Liver (tissue), 9 donors: ENCODE measurements around the gene SLC12A7. TPM values are rescaled to one million over a fixed set of nuclear protein-coding genes. Genes with fewer than 3 reads are reported as not detected.
"Not testable (repeated sequence)": the region's sequence is repeated elsewhere in the genome, so short reads cannot be mapped to it uniquely, and the experiment has no call there.

ENCODE experiments used
- DNase-seq: peaks from one replicate; pipeline ENCODE4 v3.0.0-alpha.2; 2017; ENCODE audit warnings: low spot score
- H3K27ac ChIP-seq, 2 donors: one replicate each; pipeline ENCODE4 v1.7.0; 2013; ENCODE audit warnings: inconsistent platforms in 2 of 2, low read length in 2 of 2, control low read depth in 1 of 2, low read depth in 1 of 2, mild to moderate bottlenecking in 1 of 2
- H3K27me3 ChIP-seq, 4 donors: one replicate each; pipeline versions ENCODE4 v1.6.1 to v1.7.0; 2013; ENCODE audit warnings: low read length in 3 of 4, inconsistent platforms in 1 of 4, mild to moderate bottlenecking in 1 of 4, moderate library complexity in 1 of 4; ENCODE audit not compliant: control insufficient read depth in 4 of 4, insufficient read depth in 4 of 4
- H3K36me3 ChIP-seq, 4 donors: one replicate each; pipeline versions ENCODE4 v1.6.1 to v1.7.0; 2013; ENCODE audit warnings: low read length in 3 of 4, mild to moderate bottlenecking in 3 of 4, low read depth in 1 of 4, moderate library complexity in 1 of 4; ENCODE audit not compliant: control insufficient read depth in 4 of 4, insufficient read depth in 3 of 4
- H3K4me1 ChIP-seq, 4 donors: one replicate each; pipeline versions ENCODE4 v1.6.1 to v1.7.0; 2013; ENCODE audit warnings: low read length in 3 of 4, mild to moderate bottlenecking in 3 of 4, moderate library complexity in 1 of 4; ENCODE audit not compliant: control insufficient read depth in 4 of 4, insufficient read depth in 4 of 4
- H3K4me3 ChIP-seq, 3 donors: one replicate each; pipeline versions ENCODE4 v1.6.1 to v1.7.0; 2013; ENCODE audit warnings: low read length in 3 of 3, control low read depth in 1 of 3, low read depth in 1 of 3, mild to moderate bottlenecking in 1 of 3
- H3K9ac ChIP-seq, 2 donors: one replicate each; pipeline ENCODE4 v1.7.0; 2013; ENCODE audit warnings: low read length in 2 of 2, mild to moderate bottlenecking in 2 of 2, moderate library complexity in 2 of 2, control low read depth in 1 of 2, low read depth in 1 of 2
- H3K9me3 ChIP-seq, 4 donors: one replicate each; pipeline versions ENCODE4 v1.6.1 to v1.7.0; 2013; ENCODE audit warnings: low read length in 3 of 4; ENCODE audit not compliant: control insufficient read depth in 4 of 4
- EGR1 ChIP-seq, 2 donors: IDR thresholded peaks; 2 replicates each; pipeline ENCODE4 v1.6.1; 2016 to 2018; ENCODE audit warnings: antibody characterized with exemption in 2 of 2, low read depth in 2 of 2
- FOXA1 ChIP-seq: IDR thresholded peaks from 2 replicates; pipeline ENCODE4 v1.6.1; 2016; ENCODE audit warnings: antibody characterized with exemption
- FOXA2 ChIP-seq: IDR thresholded peaks from 2 replicates; pipeline ENCODE4 v1.6.1; 2016; ENCODE audit warnings: antibody characterized with exemption
- GABPA ChIP-seq, 2 donors: IDR thresholded peaks in 1 of 2; conservative IDR thresholded peaks in 1 of 2; 2 replicates each; pipeline ENCODE4 v1.6.1; 2016; ENCODE audit warnings: antibody characterized with exemption in 2 of 2, mild to moderate bottlenecking in 1 of 2, moderate library complexity in 1 of 2
- HNF4A ChIP-seq, 2 donors: conservative IDR thresholded peaks; 2 replicates each; pipeline ENCODE4 v1.6.1; 2016; ENCODE audit warnings: antibody characterized with exemption in 2 of 2, mild to moderate bottlenecking in 2 of 2
- HNF4G ChIP-seq: IDR thresholded peaks from 2 replicates; pipeline ENCODE4 v1.6.1; 2016; ENCODE audit warnings: antibody characterized with exemption
- JUND ChIP-seq, 2 donors: IDR thresholded peaks; 2 replicates each; pipeline ENCODE4 v1.6.1; 2016; ENCODE audit warnings: antibody characterized with exemption in 2 of 2
- MAX ChIP-seq: IDR thresholded peaks from 2 replicates; pipeline ENCODE4 v1.6.1; 2016; ENCODE audit warnings: antibody characterized with exemption
- NR2F2 ChIP-seq: IDR thresholded peaks from 2 replicates; pipeline ENCODE4 v1.6.1; 2016; ENCODE audit warnings: antibody characterized with exemption
- RAD21 ChIP-seq, 2 donors: IDR thresholded peaks; 2 replicates each; pipeline ENCODE4 v1.6.1; 2016; ENCODE audit warnings: antibody characterized with exemption in 2 of 2, mild to moderate bottlenecking in 2 of 2
- REST ChIP-seq: IDR thresholded peaks from 2 replicates; pipeline ENCODE4 v1.6.1; 2016; ENCODE audit warnings: antibody characterized with exemption, mild to moderate bottlenecking
- RXRA ChIP-seq, 2 donors: IDR thresholded peaks; 2 replicates each; pipeline ENCODE4 v1.6.1; 2017 to 2018; ENCODE audit warnings: antibody characterized with exemption in 2 of 2, mild to moderate bottlenecking in 1 of 2
- SP1 ChIP-seq: IDR thresholded peaks from 2 replicates; pipeline ENCODE4 v1.6.1; 2018; ENCODE audit warnings: antibody characterized with exemption, mild to moderate bottlenecking
- TAF1 ChIP-seq: conservative IDR thresholded peaks from 2 replicates; pipeline ENCODE4 v1.6.1; 2016; ENCODE audit warnings: antibody characterized with exemption, mild to moderate bottlenecking
- YY1 ChIP-seq: IDR thresholded peaks from 2 replicates; pipeline ENCODE4 v1.6.1; 2016; ENCODE audit warnings: antibody characterized with exemption, mild to moderate bottlenecking
- WGBS: extraction: QIAGEN DNeasy Blood & Tissue Kit; methylation state at CpG from one replicate; pipeline ENCODE4 v1.1.7; 2013; 5-methylcytosine and 5-hydroxymethylcytosine counted together
- polyA plus RNA-seq, 2 donors: library from polyadenylated mRNA; stranded (reverse) in 1 of 2; unstranded in 1 of 2; fragments of 200-250 nt in 1 of 2; fragments of >200 nt in 1 of 2; fragmentation: Nextera tagmentation in 1 of 2; extraction: Ambion mirVana in 1 of 2; gene quantifications; one replicate each; pipeline versions ENCODE4 v1.2.1 to v1.2.3, GENCODE V29; 2013 to 2015
- total RNA-seq, 2 donors: library from RNA; depleted of rRNA; stranded (reverse); fragments of >200 nt; gene quantifications; one replicate each; pipeline ENCODE4 v1.2.3, GENCODE V29; 2014
- TF ChIP-seq, protein P1 (sequence below): IDR thresholded peaks from 2 replicates; pipeline ENCODE4 v1.6.1; 2016; ENCODE audit warnings: antibody characterized with exemption
- TF ChIP-seq, protein P2 (sequence below): fragments of 150-350 bp; IDR thresholded peaks from 2 replicates; pipeline ENCODE4 v1.5.1; 2017; ENCODE audit warnings: improper control_type of control experiment, low read depth, low read length; ENCODE audit not compliant: missing input control
- donor health status: healthy.
- donor health status: healthy.
- donor health status: healthy.
- donor health status: healthy.
- donor health status: healthy.

The SLC12A7 gene
- total and polyA plus RNA-seq, 4 donors: 12.3 to 64.2 (median 28.9) TPM

DNA sequence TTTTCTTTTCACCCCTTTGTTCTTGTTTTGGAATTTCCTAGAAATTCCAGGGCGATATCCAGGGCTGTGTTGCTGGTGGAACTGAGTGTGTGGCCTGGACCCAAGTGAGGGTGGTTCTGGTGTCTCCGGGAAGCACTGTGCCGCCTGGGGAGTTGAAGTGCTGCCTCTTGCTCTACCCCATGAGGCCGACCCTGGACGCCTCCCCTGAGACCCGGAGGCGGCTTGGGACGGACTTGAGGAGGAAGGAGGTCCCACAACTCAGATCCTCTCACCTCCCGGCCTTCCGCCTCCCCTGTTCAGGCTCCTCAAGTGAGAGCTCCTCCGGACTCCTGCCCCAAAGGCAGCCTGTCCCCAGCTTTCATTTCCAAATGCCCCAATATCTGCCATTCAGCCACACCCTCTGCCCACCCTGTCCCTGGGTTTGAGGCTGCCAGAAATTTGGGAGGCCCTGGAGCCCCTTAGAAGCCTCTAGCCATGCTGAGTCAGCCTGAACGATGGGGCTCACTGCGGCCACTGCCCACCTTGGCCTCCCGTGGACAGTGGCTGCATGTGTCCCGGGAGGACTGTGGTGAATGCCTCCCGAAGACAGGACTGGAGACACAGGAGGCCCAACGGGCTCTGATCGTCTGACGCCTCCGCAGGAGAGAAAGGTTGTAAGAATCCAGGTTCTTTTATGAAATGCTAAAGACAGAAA lies 46.9 kb upstream of the SLC12A7 start:
- peaks cover 0 to 7% (median 3%) of the 10 kb centered on the region in 4 donors for H3K4me1 ChIP-seq
- WGBS: 76% methylated on average over 20 of the region's 20 CpGs
- no peak for DNase-seq
- no peaks in the 10 kb centered on the region for H3K9me3 ChIP-seq
- no peak overlapping the region for H3K9ac ChIP-seq
- H3K27ac ChIP-seq: no peak overlapping the region
- H3K27me3 ChIP-seq: peaks cover 0 to 4% (median 0%) of the 10 kb centered on the region in 4 donors
- no peaks in the 10 kb centered on the region for H3K36me3 ChIP-seq
- no peak overlapping the region for H3K4me3 ChIP-seq
- TF ChIP-seq GABPA (IDR thresholded peaks at IDR 0.05 in 1 of 2, conservative IDR thresholded peaks at IDR 0.05 in 1 of 2) (no peak), JUND (IDR thresholded peaks at IDR 0.05) (no peak), MAX (no peak), NR2F2 (no peak), FOXA2 (no peak), HNF4G (no peak), HNF4A (conservative IDR thresholded peaks at IDR 0.05) (no peak), REST (no peak), YY1 (no peak), FOXA1 (no peak), RAD21 (IDR thresholded peaks at IDR 0.05) (no peak), RXRA (IDR thresholded peaks at IDR 0.05) (no peak), SP1 (no peak), TAF1 (no peak), EGR1 (IDR thresholded peaks at IDR 0.05; ENCODE audit: low read depth in 2 of 2) (no peak)
- TF ChIP-seq, protein P1, sequence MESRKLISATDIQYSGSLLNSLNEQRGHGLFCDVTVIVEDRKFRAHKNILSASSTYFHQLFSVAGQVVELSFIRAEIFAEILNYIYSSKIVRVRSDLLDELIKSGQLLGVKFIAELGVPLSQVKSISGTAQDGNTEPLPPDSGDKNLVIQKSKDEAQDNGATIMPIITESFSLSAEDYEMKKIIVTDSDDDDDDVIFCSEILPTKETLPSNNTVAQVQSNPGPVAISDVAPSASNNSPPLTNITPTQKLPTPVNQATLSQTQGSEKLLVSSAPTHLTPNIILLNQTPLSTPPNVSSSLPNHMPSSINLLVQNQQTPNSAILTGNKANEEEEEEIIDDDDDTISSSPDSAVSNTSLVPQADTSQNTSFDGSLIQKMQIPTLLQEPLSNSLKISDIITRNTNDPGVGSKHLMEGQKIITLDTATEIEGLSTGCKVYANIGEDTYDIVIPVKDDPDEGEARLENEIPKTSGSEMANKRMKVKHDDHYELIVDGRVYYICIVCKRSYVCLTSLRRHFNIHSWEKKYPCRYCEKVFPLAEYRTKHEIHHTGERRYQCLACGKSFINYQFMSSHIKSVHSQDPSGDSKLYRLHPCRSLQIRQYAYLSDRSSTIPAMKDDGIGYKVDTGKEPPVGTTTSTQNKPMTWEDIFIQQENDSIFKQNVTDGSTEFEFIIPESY: no peak
- TF ChIP-seq, protein P2, sequence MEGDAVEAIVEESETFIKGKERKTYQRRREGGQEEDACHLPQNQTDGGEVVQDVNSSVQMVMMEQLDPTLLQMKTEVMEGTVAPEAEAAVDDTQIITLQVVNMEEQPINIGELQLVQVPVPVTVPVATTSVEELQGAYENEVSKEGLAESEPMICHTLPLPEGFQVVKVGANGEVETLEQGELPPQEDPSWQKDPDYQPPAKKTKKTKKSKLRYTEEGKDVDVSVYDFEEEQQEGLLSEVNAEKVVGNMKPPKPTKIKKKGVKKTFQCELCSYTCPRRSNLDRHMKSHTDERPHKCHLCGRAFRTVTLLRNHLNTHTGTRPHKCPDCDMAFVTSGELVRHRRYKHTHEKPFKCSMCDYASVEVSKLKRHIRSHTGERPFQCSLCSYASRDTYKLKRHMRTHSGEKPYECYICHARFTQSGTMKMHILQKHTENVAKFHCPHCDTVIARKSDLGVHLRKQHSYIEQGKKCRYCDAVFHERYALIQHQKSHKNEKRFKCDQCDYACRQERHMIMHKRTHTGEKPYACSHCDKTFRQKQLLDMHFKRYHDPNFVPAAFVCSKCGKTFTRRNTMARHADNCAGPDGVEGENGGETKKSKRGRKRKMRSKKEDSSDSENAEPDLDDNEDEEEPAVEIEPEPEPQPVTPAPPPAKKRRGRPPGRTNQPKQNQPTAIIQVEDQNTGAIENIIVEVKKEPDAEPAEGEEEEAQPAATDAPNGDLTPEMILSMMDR: no peak

DNA sequence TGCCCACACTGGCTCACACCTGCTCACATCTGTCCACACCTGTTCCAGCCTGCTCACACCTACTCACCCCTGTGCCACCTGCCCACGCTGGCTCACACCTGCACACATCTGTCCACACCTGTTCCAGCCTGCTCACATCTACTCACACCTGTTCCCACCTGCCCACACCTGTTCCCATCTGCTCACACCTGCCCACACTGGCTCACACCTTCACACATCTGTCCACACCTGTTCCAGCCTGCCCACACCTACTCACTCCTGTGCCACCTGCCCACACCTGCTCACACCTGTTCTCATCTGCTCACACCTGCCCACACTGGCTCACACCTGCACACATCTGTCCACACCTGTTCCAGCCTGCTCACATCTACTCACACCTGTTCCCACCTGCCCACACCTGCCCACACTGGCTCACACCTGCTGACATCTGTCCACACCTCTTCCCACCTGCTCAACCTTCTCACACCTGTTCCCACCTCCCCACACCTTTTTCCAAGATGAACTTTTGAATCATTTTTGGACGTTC lies 45.7 kb upstream of the SLC12A7 start:
- not testable (repeated sequence) for H3K27ac ChIP-seq, DNase-seq, H3K36me3 ChIP-seq, H3K9me3 ChIP-seq, H3K4me1 ChIP-seq, H3K27me3 ChIP-seq, H3K4me3 ChIP-seq, H3K9ac ChIP-seq
- 75% methylated on average over 2 of the region's 2 CpGs for WGBS
